ENCODE results near the gene POU6F2.
"Not testable (repeated sequence)": the region's sequence is repeated elsewhere in the genome, so short reads cannot be mapped to it uniquely, and the experiment has no call there.

POU6F2 gene, protein sequence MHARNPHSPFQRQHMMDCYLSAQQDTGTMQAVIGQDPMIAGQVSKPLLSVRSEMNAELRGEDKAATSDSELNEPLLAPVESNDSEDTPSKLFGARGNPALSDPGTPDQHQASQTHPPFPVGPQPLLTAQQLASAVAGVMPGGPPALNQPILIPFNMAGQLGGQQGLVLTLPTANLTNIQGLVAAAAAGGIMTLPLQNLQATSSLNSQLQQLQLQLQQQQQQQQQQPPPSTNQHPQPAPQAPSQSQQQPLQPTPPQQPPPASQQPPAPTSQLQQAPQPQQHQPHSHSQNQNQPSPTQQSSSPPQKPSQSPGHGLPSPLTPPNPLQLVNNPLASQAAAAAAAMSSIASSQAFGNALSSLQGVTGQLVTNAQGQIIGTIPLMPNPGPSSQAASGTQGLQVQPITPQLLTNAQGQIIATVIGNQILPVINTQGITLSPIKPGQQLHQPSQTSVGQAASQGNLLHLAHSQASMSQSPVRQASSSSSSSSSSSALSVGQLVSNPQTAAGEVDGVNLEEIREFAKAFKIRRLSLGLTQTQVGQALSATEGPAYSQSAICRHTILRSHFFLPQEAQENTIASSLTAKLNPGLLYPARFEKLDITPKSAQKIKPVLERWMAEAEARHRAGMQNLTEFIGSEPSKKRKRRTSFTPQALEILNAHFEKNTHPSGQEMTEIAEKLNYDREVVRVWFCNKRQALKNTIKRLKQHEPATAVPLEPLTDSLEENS

DNA sequence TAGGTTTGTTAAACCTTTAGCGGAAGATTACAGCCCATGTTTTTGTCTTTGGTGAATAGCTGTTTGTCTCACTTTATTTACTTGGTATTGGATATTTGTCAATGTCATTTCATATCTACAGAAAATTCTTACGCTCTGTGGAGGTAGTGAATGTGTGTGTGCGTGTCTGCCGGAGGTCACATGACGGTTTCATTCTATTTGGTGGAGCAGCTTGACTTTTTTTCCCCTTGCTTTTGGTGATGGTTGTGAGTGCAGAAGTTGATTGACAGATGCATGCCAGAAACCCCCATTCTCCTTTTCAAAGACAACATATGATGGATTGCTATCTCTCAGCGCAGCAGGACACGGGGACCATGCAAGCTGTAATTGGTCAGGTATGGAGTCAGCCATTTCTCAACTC, at the start of gene POU6F2:
POU6F2 (plus strand) TSS at position 225 of the 400 bp plus-strand sequence; CDS start at position 270, 45 bp downstream.
- DNase-seq, result no peak

DNA sequence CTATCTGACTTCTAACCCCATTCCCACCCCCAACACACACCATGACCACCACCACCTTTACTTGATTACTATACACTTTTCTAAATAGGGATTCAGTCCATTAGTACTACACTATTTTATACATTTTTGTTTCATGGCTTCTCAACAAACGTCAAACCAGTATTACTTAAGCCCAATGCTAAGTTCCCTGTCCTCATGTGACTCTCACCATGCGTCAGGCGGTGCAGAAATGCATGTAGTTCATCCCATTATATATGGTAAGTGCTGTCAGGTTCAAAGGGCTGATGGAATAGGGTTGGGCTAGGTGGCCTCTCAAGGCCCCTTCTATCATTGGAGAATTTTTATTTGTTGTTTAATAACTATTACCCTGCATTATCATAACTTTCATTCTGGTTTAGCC, 49.2 kb upstream of the POU6F2 start:
- DNase-seq, result no peak

DNA sequence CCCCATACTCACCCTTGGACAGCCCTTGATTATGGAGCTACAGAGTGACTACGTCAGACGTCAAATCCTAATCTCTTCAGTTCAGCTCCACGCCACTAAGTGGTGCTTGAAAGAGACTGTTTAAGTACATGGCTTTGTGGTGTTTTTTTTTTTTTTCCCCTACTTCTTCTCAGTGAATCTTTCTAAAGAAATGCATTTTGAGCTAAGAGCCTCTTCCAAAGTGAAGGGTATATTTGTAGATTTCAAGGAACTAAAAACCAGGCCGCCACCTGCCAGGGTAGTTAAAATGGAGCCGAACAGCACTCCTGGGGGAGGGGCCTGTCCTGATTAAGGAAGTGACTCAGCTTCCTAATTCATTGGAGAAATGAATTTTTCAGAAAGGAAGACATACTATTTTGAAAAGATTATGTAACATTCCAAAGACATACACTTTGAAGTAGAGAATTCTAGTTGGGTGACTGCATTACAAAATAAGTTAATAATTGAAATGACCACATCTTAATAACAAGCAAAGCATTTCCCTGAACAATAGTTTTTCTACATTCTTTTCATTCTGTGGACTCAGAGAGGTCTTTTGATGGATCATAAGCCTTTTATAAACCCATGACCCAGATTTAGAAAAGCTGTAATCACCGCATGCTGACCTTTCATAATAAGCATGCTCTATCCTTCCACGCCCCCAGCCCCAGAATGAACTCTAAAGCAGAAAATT, 48.1 kb upstream of the POU6F2 start:
- no peak for DNase-seq

DNA sequence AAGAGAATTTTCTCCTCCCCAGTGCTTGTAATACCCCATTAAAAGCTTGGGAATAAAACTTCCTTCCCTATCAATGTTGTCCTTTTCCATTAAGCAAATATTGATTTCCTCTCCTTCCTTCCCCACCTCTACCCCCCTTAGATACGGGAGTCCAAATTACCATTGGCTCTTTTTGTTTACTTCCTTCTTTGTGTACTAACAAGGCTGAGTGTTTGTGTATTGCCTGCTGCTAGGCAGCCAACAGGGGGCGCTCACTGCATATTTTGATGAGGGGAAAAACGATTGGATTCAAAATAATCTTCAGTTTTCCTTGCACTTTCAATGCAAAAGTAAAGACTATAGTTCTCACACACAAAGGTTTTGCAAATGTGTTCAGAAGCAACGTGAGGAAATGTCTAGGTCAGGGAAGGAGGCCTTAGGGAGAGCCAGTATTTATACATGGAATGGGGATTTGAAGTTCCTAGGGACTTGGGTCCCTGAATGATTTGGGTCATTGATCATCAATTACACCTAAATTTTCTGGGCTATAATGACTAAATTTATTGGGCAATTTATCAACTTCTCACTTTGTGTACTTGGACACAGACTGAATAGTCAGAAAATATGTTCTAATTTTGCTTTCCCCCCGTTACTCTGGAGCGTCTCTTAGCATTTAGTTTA, 45.1 kb upstream of the POU6F2 start:
- DNase-seq, result peak; percentile 54

DNA sequence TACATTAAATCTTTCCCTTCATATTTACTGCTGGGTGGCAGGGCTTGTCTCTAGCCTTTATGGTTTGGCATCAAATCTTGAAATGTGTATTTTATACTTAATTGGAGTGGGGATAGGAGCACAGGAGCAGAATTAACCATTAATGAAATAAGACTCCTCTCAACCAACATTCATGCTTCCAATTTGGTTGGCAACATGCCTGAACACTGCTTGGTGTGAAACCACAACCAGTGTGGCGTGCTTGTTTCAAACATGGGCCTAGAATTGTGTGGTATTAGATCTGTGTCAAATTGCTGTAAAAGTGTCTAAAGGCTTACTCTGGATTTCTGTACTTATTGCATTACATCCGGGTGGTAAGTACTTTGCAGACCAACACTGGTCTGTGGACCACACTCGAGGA, 43.7 kb upstream of the POU6F2 start:
- DNase-seq, result no peak

DNA sequence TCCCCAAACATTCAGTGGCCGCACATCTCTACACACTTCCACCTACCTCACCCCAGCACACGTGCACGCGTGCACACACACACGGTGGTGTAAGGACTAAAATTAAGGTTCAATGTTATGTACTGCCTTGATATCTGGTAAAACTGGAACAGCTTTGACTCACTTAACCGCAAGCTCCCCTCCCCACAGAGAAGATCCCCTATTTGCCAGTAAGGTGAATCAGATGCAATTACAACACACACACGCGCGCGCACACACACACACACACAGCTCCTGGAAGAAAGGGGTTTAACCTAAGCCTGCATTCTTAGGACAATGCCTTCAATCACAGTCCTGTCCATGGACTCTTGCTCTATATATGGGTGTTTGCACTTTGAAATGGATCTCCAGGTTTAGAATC, 43.2 kb upstream of the POU6F2 start:
- no peak for DNase-seq

DNA sequence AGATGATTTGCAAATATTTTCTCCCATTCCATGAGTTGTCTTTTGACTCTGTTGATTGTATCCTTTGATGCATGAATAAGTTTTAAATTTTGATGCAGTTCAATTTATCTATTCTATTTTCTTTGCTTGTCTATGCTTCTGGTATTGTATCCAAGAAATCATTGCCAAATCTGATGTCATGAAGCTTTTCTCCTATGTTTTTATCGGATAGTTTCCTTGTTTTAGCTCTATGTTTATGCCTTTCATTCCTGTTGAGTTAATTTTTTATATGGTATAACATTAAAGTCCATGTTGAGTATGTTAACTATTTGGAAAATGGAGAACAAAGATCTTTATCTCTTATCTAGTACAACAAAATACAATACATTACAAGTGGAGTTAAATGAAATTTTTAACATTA, 41.1 kb upstream of the POU6F2 start:
- DNase-seq, result no peak

DNA sequence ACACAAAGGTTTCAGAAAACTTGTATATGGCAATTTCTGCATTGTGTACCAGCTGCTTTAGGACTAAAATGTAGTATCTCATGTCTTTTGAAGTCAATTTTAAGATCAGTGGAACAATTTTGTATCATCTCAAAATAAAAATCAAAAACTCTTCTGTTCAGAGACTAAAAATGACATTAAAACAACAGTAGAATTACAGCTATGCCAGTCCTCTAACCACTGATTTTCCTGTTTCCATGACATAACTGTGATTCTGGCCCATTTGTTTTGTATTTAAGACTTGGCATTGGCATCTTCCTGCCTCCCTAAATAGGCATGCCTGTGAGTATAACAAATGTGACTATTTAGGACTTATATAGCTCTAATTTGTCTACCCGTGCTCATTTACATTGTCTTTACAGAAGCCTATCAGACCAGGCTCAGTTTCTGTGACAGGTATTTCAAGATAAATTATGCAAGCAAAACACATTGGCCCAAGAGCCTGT, 39.7 kb upstream of the POU6F2 start:
- DNase-seq, result no peak

DNA sequence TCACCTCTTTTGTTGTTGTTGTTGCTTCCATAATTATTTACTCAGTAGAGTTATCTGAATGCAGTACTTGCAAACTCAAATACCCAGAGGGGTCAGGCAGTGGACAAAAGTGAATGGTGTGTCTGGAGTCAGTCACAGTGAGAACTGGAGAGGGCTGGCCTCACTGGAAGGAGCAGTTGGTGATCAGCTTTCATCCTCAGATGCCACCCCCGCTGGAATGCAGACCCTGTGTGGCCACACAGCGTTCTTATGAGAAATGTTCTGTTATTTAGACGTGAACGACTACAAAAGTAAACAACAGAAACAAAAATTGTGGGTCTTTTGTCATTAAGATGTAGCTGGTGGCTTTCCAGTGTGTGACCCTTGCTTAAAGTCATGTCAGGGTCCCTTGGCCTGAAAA, 39.1 kb upstream of the POU6F2 start:
- DNase-seq, result no peak

DNA sequence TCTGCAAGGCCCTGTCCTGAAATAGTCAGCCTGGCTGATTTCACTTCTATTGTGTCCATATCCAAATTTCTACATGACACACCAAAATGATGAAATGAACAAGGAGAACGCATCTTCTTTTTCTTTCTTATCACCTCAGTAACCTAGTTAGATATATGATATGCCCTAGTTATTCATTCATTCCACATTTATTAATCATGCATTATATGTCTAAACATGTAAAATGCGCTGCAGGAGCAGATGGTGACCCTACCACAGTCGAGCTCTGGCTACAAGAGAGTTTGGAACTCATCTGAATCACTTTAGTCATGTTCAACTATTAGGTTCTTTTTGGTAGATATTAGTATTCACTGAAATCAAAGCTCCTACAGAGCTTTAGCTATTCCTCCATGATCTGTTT, 36.9 kb upstream of the POU6F2 start:
- no peak for DNase-seq

DNA sequence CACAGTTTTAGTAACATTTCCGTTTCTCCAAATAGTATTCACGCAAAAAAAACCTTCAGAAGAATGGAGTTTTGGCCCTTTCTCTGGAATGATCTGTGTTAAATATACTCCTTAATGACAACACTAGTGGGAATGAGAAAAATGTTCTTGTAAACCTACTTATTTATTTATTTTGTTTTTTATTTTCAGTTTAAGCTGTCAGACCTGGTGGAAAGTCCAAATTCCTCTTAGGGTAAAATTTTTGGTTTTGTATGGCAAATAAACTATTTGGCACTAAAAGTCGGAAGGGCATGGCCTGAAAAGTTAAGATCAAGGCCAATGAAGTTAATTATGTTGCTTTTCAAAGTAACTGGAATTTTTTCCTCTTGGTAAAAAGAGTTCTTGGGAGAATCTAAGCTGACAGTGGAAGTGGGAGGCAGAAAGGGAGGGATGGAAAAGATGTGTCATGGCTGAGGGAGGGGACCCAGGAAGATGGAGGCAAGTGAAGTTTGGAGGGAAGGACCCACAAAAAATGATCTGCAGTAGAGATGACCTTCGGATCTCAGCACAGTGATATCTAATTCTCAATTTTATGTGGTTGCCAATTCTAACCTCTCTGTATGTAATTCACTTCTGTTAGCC, 35.2 kb upstream of the POU6F2 start:
- DNase-seq, result no peak

DNA sequence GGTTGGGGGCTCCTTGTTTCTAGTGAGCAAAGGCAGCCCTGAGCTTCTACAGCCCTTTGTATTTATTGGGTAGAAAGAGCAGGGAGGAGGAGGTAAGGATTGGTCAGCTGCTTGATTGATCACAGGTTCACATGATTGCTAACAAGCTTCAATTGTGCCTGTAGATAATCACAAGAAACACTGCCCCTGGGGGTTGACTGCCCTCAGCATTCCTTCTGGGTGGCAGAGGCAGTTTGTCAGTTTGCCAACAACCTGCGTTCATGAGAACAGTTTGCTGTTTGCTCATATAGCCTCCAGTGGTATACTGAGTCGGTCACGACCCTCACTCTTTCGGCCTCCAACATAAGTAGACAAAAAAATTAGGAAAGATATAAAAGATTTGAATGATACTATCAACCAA, 30.2 kb upstream of the POU6F2 start:
- not testable (repeated sequence) for DNase-seq

DNA sequence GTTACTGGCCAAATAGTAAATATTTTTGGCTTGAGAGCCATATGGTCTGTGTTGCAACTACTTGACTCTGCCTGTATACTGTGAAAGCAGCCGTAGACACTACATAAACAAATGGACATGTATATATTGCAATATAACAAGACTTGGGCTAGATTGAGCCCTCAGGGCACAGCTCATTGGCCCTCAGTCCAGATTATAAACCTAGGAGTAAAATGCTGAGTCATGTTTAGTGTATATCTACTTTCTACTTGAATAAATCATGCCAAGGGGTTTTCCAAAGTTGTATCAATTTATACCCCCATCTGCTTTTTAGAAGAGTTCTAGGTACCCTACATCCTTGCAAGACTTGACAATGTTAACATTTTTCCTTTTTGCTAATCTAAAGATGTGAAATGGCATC, 27.4 kb upstream of the POU6F2 start:
- no peak for DNase-seq

DNA sequence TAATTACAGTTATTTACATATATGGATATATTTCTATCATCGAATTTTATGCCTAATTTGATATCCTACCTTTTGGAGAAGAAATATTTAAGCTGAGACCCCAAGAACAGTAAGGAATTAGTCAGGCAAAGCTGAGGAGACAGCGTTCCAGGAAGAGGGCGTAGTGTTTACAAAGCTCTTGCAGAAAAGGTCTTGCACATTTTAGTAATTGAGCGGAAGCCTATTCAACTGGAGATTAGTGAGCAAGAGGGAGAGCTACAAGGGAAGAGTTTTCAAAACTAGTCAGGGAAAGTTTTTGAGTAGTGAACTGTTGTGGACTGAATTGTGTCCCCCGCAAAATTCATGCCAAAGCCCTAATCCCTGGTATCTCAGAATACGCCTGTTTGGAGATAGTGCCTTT, 26.5 kb upstream of the POU6F2 start:
- DNase-seq, result no peak

DNA sequence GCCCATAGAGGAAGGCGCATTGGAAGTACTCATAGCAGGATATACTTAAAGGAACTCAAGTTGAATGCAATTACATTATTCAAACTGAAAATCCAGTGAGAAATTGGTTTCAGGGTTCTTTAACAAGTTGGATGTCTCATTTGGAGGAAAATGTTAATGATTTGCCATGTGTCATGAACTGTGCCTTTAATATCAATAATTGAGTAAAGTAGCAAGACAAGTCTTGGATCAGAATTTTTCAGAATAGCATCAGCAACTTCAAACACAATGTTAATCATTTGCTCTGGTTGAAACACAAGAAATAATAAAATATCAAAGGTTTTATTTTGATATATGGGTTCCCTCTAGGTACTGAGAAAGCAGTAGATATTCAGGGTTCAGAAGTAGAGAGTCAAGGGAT, 24.5 kb upstream of the POU6F2 start:
- no peak for DNase-seq

DNA sequence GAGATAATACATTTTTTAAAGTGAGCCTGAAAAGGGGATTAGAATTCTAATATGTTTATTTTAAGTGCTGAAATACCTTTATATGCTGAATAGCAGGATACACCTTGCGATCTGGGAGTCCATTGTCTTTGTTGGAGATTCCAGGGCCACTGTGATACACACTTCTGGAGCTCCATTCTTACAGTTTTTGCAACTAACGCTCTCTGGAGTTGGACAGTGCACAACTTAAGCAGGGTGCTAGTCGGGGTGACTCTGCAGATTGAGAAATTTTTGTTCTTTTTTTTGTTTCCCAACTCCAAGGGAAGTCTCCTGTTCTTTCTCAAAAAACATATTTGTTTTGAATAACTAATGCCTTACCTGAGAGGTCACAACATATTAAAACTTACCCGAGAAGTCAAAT, 23.7 kb upstream of the POU6F2 start:
- no peak for DNase-seq

DNA sequence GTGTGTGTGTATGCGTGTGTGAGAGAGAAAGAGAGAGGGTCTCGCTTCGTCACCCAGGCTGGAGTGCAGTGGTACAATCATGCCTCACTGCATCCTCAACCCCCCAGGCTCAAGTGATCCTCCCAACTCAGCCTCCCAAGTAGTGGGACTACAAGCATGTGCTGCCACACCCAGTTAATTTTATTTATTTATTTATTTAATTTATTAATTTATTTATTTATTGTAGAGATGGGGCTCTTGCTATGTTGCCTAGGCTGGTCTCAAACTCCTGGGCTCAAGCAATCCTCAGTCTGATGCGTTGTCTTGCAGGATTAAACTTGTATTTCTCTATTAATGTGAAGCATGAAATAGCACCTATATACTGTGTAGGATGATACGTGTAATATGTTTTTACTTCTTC, 21.8 kb upstream of the POU6F2 start:
- DNase-seq, result no peak

DNA sequence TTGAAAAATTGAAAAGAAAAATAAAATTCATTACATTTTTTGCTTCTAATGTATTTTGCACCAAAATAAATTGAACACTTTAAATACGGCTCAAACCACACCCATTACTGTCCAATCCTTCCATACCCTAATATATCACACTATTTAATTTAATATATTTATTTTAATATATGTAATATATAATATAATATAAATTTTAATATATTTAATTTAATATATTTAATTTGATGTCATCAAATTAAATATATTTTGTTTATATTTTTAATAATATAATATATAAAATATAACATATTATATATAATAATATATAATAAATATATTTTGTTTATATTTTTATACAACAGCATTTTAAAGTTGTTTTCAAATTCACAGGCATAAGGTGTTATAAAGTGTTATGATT, 15.7 kb upstream of the POU6F2 start:
- DNase-seq, result no peak

DNA sequence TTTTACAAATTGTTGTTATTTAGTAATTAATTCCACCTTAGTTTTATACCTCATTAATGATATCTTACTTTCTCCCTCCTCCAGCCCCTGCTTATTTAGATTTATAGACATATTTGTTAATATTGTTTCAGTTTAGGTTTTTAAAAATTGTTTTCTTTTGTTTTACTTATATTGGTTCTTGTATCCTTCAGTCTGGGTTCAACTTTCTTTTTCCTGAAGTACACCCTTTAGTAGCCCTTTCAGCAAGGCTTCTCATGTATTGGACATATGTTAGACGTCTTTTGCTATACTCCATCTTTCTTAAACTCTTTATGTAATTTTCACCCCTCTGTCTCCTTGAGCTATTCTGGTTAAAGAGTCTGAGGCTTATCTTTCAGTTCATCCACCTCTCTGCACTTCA, 12.8 kb upstream of the POU6F2 start:
- DNase-seq, result no peak

DNA sequence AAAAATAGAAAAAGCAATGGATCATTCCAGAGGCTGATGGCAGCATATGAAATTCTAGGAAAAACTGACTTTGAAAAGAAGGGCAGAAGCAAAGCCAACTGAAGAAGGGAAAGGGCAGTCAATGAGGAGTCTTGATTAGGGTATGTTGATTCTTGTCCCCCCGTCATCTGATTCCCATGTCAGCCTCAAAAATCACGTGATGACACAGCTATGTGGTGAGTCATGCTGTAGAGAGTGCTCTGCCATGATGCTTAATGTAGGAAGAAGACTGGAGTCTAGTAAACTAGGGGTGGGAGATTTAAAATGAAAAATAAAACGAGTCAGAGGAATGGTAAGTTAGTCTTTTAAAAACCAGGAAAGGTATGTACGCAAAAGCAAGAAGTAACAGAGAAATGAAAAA, 3.9 kb upstream of the POU6F2 start:
- DNase-seq, result no peak

DNA sequence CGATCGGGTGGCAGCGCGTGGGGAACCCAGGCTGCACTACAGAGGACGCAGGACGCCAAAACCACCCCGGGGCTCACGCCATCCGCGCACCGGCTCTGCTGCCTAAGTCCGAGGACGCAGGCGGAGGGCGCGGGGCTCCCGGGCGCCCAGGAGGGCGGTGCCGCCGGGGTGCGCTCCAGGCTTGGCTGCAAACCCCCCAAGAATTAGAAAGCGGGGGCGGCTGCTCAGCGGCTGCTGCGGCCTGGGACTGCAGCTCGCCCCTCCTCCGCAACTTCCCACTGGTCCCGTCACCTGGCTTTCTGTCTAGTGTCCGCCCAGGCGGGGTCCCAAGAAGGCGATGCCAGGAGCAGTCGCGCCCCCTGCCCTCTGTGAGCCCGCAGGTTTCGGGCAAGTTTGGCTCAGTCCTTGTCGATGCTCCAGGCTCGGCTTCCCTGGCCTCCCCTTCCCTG, 1.7 kb upstream of the POU6F2 start:
- no peak for DNase-seq

DNA sequence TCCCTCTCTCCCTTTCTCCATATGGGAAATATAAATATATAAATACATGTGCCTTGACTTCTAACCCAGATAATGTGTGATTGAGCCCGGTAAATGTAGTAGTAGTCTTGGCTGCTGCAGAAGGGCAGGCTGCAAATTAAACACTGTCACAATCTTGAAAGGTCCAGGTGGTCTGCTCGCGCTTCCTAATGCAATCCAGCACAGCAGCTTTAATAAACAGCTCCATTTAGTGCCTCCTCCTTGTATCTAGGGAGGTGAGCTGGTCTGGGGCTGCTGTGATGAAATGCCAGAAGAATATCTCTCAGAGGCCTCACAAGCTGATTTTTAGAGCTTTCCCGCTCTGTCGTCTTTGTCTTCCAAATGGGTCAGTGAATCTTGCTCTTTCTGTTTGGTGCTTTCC, 782 bp downstream of the POU6F2 start:
- no peak for DNase-seq

DNA sequence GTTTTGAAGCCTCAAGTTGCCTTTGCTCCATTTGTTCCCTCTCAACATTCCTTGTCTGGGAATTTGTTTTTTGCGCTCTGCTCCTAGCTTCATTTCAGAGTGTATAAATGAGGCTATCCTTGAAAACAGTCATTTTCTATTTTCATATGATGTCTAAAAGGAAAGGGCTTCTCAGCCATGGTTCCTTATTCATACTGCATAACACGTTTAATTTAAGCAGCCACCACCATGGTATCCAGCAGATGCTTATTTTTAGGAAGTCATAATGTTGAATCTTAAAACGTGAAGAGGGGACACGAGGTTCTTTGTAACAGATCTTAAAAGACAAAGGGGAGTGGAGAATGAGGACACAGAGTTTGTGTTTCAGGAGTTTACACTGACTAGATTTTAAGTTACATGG, 14.5 kb downstream of the POU6F2 start:
- DNase-seq, result no peak

Data from COR-L47 (cell line).